KMS-11 (cell line): Measurements from ENCODE around the gene FNDC10.
"Not testable (repeated sequence)": the region's sequence is repeated elsewhere in the genome, so short reads cannot be mapped to it uniquely, and the experiment has no call there.

Experiments used
- H2AFZ ChIP-seq: fragments of 200-600 bp; sonication (generic); 2 replicates; pipeline ENCODE4 v1.6.1; 2016; ENCODE audit warnings: antibody characterized with exemption, mixed run types, low read depth
- H3K27ac ChIP-seq: fragments of 200-600 bp; sonication (generic); 2 replicates; pipeline ENCODE4 v1.6.1; 2016; ENCODE audit warnings: mild to moderate bottlenecking, mixed run types
- H3K27me3 ChIP-seq: fragments of 200-600 bp; sonication (generic); 2 replicates; pipeline ENCODE4 v1.6.1; 2017; ENCODE audit warnings: mild to moderate bottlenecking, low read depth, mixed run types, moderate library complexity; ENCODE audit not compliant: insufficient read depth
- H3K36me3 ChIP-seq: fragments of 200-600 bp; sonication (generic); 2 replicates; pipeline ENCODE4 v1.6.1; 2017; ENCODE audit warnings: mild to moderate bottlenecking, mixed run types; ENCODE audit not compliant: insufficient read depth
- H3K4me1 ChIP-seq: fragments of 200-600 bp; sonication (generic); 2 replicates; pipeline ENCODE4 v1.6.1; 2016; ENCODE audit warnings: mild to moderate bottlenecking, low read depth, mixed run types; ENCODE audit not compliant: poor library complexity, severe bottlenecking
- H3K4me2 ChIP-seq: fragments of 200-600 bp; sonication (generic); 2 replicates; pipeline ENCODE4 v1.7.0; 2016; ENCODE audit warnings: mild to moderate bottlenecking, mixed run types
- H3K4me3 ChIP-seq: fragments of 200-600 bp; sonication (generic); IDR thresholded peaks from 2 replicates; pipeline ENCODE4 v1.6.1; 2017; ENCODE audit warnings: low read depth, low read length, mixed read lengths; ENCODE audit not compliant: insufficient read depth
- H3K79me2 ChIP-seq: fragments of 200-600 bp; sonication (generic); 2 replicates; pipeline ENCODE4 v1.6.1; 2016; ENCODE audit warnings: low read depth, mixed run types; ENCODE audit not compliant: insufficient read depth
- H3K9ac ChIP-seq: fragments of 200-600 bp; sonication (generic); 2 replicates; pipeline ENCODE4 v1.6.1; 2016; ENCODE audit warnings: mild to moderate bottlenecking, mixed run types
- H4K20me1 ChIP-seq: fragments of 200-600 bp; sonication (generic); 2 replicates; pipeline ENCODE4 v1.6.1; 2016; ENCODE audit warnings: mild to moderate bottlenecking, mixed run types; ENCODE audit not compliant: insufficient read depth
- TF ChIP-seq, protein P1 (sequence below): fragments of 200-600 bp; sonication (generic); conservative IDR thresholded peaks from 2 replicates; pipeline ENCODE4 v1.6.1; 2017; ENCODE audit warnings: low read depth, mild to moderate bottlenecking, antibody characterized with exemption, low read length, moderate library complexity, mixed read lengths

Gene FNDC10

DNA sequence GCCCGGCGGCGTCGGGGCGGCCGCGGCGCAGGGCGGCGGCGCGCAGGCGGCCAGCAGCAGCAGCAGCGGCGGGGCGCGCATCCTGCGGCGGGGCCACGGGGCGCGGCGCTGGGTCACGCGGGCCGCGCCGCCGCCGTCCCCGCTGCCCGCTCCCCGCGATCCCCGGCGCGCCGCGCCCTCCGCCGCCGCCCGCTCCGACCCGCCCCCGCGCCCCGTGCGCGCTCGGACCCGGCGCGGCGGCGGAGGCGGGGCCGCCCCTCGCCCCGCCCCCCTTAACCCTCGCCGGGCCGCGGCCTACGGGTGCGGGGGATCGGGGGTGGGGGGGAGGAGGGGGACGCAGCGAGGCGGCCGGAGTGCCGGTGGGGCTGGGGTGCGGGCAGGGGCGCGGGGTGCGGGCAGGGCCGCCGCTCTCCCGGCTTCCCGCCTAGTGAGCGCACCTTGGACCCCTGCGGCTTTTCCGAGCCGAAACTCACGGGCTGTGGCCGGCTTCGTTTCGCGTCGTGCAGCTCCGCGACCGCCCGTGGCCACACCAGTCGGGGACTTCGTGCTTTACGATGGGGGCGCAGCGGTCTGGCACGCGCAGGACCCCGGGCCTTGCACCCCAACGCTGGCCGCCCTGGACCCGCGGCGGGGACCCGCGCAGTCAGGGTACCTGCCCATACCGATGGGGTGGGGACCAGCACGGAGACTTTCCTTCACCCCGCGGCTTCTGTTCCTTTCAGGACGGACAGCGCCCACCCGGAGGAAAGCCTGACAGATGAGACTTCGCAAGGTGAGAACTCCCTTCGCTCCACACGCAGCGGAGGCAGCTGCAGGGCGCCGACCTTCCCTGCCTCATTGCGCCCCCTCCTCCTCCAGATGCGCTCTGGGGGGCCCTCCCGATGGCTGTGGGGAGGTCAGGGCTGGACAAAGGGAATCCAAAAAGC is at the start of gene FNDC10:
Gene FNDC10 (minus strand): TSS at position 201 of the 926 bp plus-strand sequence. CDS start 120 bp downstream, at position 81.
- no peaks in the 10 kb centered on the region for H4K20me1 ChIP-seq
- TF ChIP-seq, protein P1, sequence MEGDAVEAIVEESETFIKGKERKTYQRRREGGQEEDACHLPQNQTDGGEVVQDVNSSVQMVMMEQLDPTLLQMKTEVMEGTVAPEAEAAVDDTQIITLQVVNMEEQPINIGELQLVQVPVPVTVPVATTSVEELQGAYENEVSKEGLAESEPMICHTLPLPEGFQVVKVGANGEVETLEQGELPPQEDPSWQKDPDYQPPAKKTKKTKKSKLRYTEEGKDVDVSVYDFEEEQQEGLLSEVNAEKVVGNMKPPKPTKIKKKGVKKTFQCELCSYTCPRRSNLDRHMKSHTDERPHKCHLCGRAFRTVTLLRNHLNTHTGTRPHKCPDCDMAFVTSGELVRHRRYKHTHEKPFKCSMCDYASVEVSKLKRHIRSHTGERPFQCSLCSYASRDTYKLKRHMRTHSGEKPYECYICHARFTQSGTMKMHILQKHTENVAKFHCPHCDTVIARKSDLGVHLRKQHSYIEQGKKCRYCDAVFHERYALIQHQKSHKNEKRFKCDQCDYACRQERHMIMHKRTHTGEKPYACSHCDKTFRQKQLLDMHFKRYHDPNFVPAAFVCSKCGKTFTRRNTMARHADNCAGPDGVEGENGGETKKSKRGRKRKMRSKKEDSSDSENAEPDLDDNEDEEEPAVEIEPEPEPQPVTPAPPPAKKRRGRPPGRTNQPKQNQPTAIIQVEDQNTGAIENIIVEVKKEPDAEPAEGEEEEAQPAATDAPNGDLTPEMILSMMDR, result no peak
- H2AFZ ChIP-seq, result peak within 1 kb of the TSS; percentile 30; the same call in 1 of the 2 replicates
- no peaks in the 10 kb centered on the region for H3K79me2 ChIP-seq
- H3K4me2 ChIP-seq, result no peak within 1 kb of the TSS
- peaks cover 32% of the 10 kb centered on the region for H3K4me1 ChIP-seq
- no peak within 1 kb of the TSS for H3K27ac ChIP-seq
- no peaks in the 10 kb centered on the region for H3K36me3 ChIP-seq
- H3K9ac ChIP-seq, result no peak within 1 kb of the TSS
- no peak within 1 kb of the TSS for H3K4me3 ChIP-seq
- H3K27me3 ChIP-seq, result peaks cover 36% of the 10 kb centered on the region

DNA sequence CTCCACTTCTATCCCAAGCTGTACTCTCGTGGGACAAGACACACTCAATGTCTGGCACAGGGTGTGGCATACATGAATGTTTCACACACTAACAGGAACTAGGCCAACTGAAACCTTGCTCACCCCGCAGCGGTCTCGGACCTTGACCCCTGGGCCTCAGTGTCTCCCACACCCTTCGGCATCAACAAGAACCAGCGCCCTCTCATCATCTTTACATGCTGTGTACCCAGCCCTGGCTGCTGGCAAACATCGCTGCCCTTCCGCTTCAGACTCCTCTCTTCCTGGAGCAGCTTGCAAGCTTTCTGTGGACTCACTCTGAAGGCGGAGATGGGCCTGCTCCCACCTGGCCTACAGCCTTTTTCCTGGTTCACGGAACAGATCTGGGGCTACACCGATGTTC is 48.3 kb upstream of the FNDC10 start:
- not testable (repeated sequence) for H3K4me1 ChIP-seq, H3K27ac ChIP-seq, H3K79me2 ChIP-seq, H3K27me3 ChIP-seq, H2AFZ ChIP-seq, H3K9ac ChIP-seq, H3K4me3 ChIP-seq, H3K4me2 ChIP-seq, H4K20me1 ChIP-seq
- peaks cover 12% of the 10 kb centered on the region; the same call in 1 of the 2 replicates for H3K36me3 ChIP-seq

DNA sequence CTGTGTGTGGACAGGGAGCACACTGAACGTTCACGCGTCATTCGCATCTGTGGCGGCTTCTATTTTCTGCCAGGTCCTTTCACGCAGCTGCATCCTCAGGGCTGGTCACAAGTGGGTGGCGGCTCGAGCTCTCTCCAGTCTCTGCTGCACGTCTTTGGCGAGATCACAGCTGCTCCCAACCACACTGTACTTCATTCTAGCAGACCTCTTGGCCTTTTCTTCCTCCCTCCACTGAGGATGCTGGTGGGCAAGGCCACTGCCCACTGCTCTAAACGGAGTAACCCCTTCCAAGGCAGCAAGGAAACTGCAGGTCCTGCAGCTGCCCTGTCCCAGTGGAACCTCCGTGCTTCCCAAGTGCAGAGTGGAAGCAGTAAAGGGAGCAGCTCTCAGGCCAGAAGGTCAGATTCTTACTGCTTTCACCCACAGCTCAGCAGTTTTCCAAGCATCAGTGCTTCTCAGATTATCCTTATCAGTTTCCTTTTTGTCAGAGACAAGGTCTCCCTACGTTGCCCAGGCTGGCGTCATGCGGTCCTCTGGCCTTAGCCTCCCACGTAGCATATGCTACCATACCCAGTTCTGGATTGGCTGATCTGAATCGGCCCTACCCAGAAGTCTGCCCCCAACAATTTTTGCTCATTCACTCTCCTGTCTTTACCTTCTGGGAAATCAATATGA is 47.8 kb upstream of the FNDC10 start:
- H3K27me3 ChIP-seq, H4K20me1 ChIP-seq, H3K4me2 ChIP-seq, H3K4me3 ChIP-seq, H2AFZ ChIP-seq, H3K4me1 ChIP-seq, H3K79me2 ChIP-seq, H3K27ac ChIP-seq, H3K9ac ChIP-seq: not testable (repeated sequence)
- H3K36me3 ChIP-seq, result peaks cover 12% of the 10 kb centered on the region; the same call in 1 of the 2 replicates

DNA sequence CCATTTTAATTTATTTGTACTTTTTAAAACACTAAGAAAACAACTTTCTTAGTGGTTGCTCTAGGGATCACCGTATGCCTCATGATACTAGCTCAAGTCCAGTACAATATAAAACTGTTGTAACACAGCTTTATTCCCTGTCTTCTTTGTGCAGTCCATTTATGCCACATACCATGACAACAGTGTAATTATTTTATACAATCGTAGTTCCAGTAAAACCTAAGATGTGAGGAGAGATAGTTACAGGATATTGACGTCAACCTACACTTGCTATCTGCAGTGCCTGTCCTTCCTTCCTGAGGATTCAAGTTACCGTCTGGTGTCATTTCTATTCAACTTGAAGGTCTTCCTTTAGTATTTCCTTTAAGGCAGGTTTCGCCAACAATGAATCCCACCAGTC is 46.4 kb upstream of the FNDC10 start:
- H3K4me2 ChIP-seq, H2AFZ ChIP-seq, H3K27me3 ChIP-seq, H3K4me1 ChIP-seq, H3K27ac ChIP-seq, H3K4me3 ChIP-seq, H4K20me1 ChIP-seq, H3K9ac ChIP-seq, H3K79me2 ChIP-seq: not testable (repeated sequence)
- H3K36me3 ChIP-seq, result peaks cover 12% of the 10 kb centered on the region; the same call in 1 of the 2 replicates

DNA sequence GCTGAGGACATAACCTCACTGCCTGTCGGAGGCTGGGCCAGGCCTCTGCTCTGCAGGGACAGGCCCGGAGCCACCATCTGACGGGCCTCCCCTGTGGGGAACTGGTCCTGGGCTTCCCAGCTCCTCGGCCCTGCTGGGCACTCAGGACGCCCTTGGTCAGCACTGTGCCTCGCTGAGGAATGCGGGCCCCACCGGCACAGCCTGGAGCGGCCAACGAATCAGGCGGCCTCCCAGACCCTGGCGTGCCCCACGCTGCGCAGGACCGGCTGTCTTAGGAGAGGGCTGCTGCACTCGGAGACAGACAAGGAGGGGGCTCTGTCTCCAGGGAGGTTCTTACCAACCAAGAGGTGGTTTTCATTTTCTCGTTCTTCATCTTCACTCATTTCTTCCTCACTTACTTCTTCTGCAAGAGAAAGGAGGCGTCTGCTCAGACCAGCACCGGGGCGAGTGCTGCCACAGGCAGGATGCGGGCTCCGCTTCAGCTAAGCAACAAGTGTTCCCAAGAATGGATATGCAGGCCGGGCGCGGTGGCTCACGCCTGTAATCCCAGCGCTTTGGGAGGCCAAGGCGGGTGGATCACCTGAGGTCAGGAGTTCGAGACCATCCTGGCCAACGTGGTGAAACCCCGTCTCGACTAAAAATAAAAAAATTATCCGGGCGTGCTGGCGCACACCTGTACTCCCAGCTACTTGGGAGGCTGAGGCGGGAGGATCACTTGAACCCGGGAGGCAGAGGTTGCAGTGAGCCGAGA is 41.0 kb upstream of the FNDC10 start:
- not testable (repeated sequence) for H3K27ac ChIP-seq, H3K9ac ChIP-seq, H3K4me1 ChIP-seq, H3K4me3 ChIP-seq, H3K79me2 ChIP-seq, H2AFZ ChIP-seq, H4K20me1 ChIP-seq, H3K27me3 ChIP-seq, H3K36me3 ChIP-seq, H3K4me2 ChIP-seq

DNA sequence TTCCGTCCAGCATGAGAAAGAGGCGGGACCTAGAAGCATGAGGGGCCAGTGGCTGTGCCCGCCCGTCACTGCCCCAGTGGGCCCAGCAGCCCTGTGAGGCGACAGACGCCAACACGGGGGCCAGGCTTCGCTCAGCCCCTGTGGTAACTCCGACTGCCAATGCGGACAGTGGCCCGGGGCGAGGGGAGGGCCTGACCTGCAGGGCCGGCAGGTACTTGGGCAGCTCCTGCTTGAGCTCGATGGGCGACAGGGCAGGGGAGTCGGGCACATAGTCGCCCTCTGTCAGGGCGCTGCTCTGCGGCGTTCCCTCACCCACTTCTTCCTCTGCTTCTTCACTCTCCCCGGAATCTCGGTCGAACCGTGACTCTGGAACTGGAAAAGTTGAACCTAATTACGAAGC is 40.1 kb upstream of the FNDC10 start:
- not testable (repeated sequence) for H3K4me3 ChIP-seq, H4K20me1 ChIP-seq, H3K4me1 ChIP-seq, H3K4me2 ChIP-seq, H2AFZ ChIP-seq, H3K27me3 ChIP-seq, H3K27ac ChIP-seq, H3K79me2 ChIP-seq, H3K36me3 ChIP-seq, H3K9ac ChIP-seq

DNA sequence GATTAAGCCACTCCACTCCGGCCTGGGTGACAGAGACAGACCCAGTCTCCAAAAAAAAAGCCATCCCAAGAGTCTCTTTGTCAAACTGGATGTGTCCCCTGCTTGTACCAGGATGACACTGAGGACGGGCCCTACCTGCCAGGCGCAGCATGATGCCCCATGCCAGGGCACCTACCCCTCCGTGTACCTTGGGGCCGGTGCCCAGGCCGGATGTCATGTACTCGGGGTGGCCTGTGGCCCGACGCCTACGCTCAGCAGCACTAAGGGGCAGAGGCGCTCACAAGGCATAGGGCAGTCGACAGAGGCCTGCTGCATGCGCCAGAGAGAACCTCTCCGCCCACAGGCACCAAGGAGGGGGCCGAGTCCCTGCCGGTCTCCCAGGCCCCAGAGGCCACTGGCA is 39.4 kb upstream of the FNDC10 start:
- not testable (repeated sequence) for H3K4me1 ChIP-seq, H2AFZ ChIP-seq, H3K9ac ChIP-seq, H3K4me2 ChIP-seq, H3K36me3 ChIP-seq, H3K4me3 ChIP-seq, H3K79me2 ChIP-seq, H4K20me1 ChIP-seq, H3K27ac ChIP-seq, H3K27me3 ChIP-seq

DNA sequence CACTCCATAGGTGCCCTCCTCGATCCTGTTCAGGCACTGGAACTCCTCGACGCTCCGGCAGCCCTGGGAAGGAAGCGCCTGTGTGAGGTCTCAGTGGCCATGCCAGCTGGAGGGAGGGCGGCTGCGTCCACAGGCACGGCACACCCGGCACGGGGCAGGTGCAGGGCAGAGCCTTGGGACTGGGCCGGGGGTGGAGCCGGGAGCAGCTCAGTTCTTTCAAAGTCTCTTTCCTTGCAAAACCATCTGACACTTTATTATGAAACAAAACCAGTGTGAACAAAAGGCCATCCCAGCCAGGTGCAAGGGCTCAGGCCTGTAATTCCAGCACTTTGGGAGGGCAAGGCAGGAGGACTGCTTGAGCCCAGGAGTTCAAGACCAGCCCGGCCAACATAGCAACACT is 38.6 kb upstream of the FNDC10 start:
- H2AFZ ChIP-seq, H3K9ac ChIP-seq, H3K79me2 ChIP-seq, H3K4me2 ChIP-seq, H3K27me3 ChIP-seq, H4K20me1 ChIP-seq, H3K4me3 ChIP-seq, H3K36me3 ChIP-seq, H3K4me1 ChIP-seq, H3K27ac ChIP-seq: not testable (repeated sequence)

DNA sequence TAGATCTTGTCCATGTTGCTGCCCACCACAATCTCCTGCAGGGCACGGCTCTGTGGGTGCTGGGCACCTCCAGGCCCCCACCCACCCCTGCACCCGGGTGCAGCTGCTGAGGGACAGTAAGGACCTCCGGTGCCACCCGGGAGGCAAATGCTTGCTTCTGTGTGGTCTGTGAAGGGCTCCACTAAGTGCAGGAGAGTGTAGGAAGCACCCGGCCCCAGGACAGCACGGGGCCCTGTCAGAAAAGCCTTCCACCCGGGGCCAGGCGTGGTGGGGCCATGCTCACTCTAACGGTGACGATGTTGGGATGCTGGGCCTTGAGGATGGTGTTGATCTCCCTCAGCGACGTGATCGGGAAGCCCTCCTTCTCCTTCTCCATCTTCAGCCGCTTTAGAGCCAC is 37.5 kb upstream of the FNDC10 start:
- H2AFZ ChIP-seq, H4K20me1 ChIP-seq, H3K9ac ChIP-seq, H3K27ac ChIP-seq, H3K79me2 ChIP-seq, H3K4me1 ChIP-seq, H3K27me3 ChIP-seq, H3K36me3 ChIP-seq, H3K4me3 ChIP-seq, H3K4me2 ChIP-seq: not testable (repeated sequence)
